ENCODE measurements around the gene EEF1G. TPM values are rescaled to one million over a fixed set of nuclear protein-coding genes. Genes with fewer than 3 reads are reported as not detected.

Gene EEF1G
- total and polyA plus RNA-seq, 2 donors (not counting 1 experiment from before 2014, with no cell fraction given) = 1,582 to 1,867 TPM

GRCh38 chr11:62542750-62543567, 30.7 kb downstream of the EEF1G start:
- ChIA-PET CTCF (interaction anchor here (0.6 to 11.1 kb wide), 37 partner anchors 13 to 311 kb away, joined by 3 to 376 read pairs (median 5); partner anchors contain the start of genes C11orf98, CSKMT, EEF1G and LBHD1), POLR2A (interaction anchor here (0.5 to 7.3 kb wide), 9 partner anchors 13 to 124 kb away, joined by 3 to 119 read pairs (median 5); partner anchors contain the start of genes EEF1G and TUT1)
- no peak for TF ChIP-seq EZH2 (IDR thresholded peaks at IDR 0.05; ENCODE audit: borderline replicate concordance, insufficient read depth, low read depth, low read length, poor library complexity, severe bottlenecking)
- peak; percentile 98 for TF ChIP-seq CTCF (IDR thresholded peaks at IDR 0.05)
- H3K27me3 ChIP-seq (replicated peaks in 1 of 4; ENCODE audit: control extremely low read depth in 1 of 4, control insufficient read depth in 3 of 4, insufficient read depth in 4 of 4, low read length in 3 of 4) = no peaks in the 10 kb centered on the region
- DNase-seq (peak; percentile 84), ATAC-seq (ENCODE audit: low read depth) (peak; percentile 44)
- peaks cover 90% of the 10 kb centered on the region for H3K79me2 ChIP-seq (ENCODE audit: control insufficient read depth, insufficient read depth, low read length)
- H2AFZ ChIP-seq (ENCODE audit: insufficient read depth, low read depth, low read length, poor library complexity, severe bottlenecking) = peak overlapping the region; percentile 20
- H3K4me3 Mint-ChIP-seq = peak overlapping the region; percentile 97
- H3K9me3 Mint-ChIP-seq (ENCODE audit: insufficient read depth) = no peaks in the 10 kb centered on the region
- WGBS (ENCODE audit: insufficient coverage) = 18% methylated on average over 30 of the region's 30 CpGs
- peak overlapping the region; percentile 97 for H3K4me2 ChIP-seq (replicated peaks; ENCODE audit: low read depth, low read length, poor library complexity, severe bottlenecking)
- H3K27ac Mint-ChIP-seq = peak overlapping the region; percentile 97
- H3K4me1 Mint-ChIP-seq = peaks cover 84% of the 10 kb centered on the region
- peaks cover 70 to 87% of the 10 kb centered on the region in 2 donors for H3K4me1 ChIP-seq (ENCODE audit: control insufficient read depth in 2 of 2, insufficient read depth in 2 of 2, low read length in 2 of 2)
- intact Hi-C loops (cut with micrococcal nuclease) = loop anchor here (5.0 kb wide), 2 partner anchors 46 to 49 kb away; partner anchors contain the start of gene TUT1
- H3K36me3 ChIP-seq (replicated peaks in 1 of 2; ENCODE audit: control extremely low read depth in 1 of 2, control insufficient read depth in 1 of 2, extremely low read depth in 1 of 2, insufficient read depth in 2 of 2, low read length in 1 of 2) = peaks cover 0 to 7% of the 10 kb centered on the region in 2 experiments
- H3K27me3 Mint-ChIP-seq = no peaks in the 10 kb centered on the region
- H3K27ac ChIP-seq (ENCODE audit: low read length in 2 of 2) = peak overlapping the region; percentile 91 to 94
- peaks cover 74% of the 10 kb centered on the region for H4K20me1 ChIP-seq (ENCODE audit: control insufficient read depth, insufficient read depth, low read length, poor library complexity, severe bottlenecking)
- H3K9me3 ChIP-seq (ENCODE audit: control extremely low read depth in 1 of 3, control insufficient read depth in 2 of 3, insufficient read depth in 1 of 3, low read length in 2 of 3) = no peaks in the 10 kb centered on the region
- peak overlapping the region in 4 of 5 experiments; percentile 38 to 99 (median 94) for H3K4me3 ChIP-seq (ENCODE audit: control extremely low read depth in 1 of 5, extremely low read depth in 1 of 5, insufficient read depth in 1 of 5, low read depth in 2 of 5, low read length in 4 of 5)
- peak overlapping the region; percentile 98 for H3K9ac ChIP-seq (ENCODE audit: low read length)

Data from B cell (primary cell).